ENCODE results near the gene RTEL1. TPM values are rescaled to one million over a fixed set of nuclear protein-coding genes. Genes with fewer than 3 reads are reported as not detected.

Gene RTEL1
- total and polyA plus RNA-seq, 10 donors, result 7.3 to 49.8 (median 40.2) TPM

DNA sequence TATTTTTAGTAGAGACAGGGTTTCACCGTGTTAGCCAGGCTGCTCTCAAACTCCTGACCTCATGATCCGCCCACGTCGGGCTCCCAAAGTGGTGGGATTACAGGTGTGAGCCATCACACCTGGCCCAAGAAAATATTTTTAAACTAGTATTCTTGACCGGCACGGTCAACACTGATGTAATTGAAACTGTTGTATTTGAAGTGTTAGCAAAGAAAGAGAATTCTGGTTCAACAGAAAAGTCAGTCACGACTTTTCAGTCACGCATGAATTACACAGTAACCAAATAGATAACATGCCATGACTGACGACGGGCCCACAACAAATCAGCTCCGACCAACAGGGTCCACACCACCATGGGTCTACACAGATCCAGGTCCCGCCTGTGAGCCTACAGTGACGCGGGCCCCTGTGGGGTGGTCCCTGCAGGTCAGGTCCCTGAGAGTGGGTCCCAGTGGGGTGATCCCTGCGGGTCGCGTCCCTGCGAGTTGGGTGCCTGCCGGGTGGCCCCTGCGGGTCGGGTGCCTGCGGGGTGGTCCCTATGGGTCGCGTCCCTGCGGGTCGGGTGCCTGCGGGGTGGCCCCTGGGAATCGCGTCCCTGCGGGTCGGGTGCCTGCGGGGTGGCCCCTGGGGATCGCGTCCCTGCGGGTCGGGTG, 32.2 kb upstream of the RTEL1 start:
- intact Hi-C loops (cut with DNase I; ENCODE audit: low total_unique reads), result no loop called here
- 14 to 26% (median 21%) methylated on average over 20 to 36 of the region's 36 CpGs for WGBS, 5 donors
- peaks cover 15 to 78% (median 38%) of the 10 kb centered on the region in 6 donors for H3K4me1 ChIP-seq
- peak overlapping the region; percentile 95 to 100 (median 98) for H3K27ac ChIP-seq
- TF ChIP-seq, protein P1, sequence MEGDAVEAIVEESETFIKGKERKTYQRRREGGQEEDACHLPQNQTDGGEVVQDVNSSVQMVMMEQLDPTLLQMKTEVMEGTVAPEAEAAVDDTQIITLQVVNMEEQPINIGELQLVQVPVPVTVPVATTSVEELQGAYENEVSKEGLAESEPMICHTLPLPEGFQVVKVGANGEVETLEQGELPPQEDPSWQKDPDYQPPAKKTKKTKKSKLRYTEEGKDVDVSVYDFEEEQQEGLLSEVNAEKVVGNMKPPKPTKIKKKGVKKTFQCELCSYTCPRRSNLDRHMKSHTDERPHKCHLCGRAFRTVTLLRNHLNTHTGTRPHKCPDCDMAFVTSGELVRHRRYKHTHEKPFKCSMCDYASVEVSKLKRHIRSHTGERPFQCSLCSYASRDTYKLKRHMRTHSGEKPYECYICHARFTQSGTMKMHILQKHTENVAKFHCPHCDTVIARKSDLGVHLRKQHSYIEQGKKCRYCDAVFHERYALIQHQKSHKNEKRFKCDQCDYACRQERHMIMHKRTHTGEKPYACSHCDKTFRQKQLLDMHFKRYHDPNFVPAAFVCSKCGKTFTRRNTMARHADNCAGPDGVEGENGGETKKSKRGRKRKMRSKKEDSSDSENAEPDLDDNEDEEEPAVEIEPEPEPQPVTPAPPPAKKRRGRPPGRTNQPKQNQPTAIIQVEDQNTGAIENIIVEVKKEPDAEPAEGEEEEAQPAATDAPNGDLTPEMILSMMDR (IDR thresholded peaks at IDR 0.05 in 8 of 11, conservative IDR thresholded peaks at IDR 0.05 in 3 of 11), result no peak
- TF ChIP-seq POLR2A (IDR thresholded peaks at IDR 0.05) (no peak), POLR2AphosphoS5 (IDR thresholded peaks at IDR 0.05) (no peak)
- H3K9me3 ChIP-seq, result no peaks in the 10 kb centered on the region
- peak; percentile 91 for DNase-seq
- H3K27me3 ChIP-seq (replicated peaks in 1 of 7), result no peaks in the 10 kb centered on the region
- H3K4me3 ChIP-seq, result peak overlapping the region; percentile 51 to 97 (median 70)
- peaks cover 0 to 4% (median 0%) of the 10 kb centered on the region in 6 donors for H3K36me3 ChIP-seq

DNA sequence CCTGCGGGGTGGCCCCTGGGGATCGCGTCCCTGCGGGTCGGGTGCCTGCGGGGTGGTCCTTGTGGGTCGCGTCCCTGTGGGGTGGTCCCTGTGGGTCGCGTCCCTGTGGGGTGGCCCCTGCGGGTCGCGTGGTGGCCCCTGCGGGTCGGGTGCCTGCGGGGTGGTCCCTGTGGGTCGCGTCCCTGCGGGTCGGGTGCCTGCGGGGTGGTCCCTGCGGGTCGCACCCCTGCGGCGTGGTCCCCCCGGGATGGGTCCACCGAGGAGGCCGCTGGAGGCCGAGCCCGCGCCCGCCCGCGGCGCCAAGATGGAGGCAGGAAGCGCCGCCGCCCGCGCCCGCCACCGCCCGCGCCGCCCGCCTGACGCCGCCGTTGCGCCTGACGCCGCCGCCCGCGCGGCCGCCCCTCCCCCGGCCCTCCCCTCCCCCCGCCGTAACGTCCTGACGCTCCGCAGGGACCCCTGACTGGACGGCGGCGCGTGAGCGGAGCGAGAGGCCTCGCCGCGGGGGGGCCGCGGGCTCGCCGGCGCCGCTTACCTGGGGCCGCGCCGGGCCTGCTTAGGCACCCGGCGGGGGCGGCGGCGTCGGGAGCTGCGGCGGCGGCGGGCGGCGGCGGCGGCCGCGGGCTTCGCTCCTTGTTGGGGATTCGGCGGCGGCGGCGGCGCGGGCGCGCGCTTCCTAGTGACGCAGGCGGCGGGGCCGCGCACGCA, 31.5 kb upstream of the RTEL1 start, which contains the start of gene GMEB2:
GMEB2 (minus strand) TSS at position 678 of the 705 bp plus-strand sequence. CDS start 7,704 bp downstream, outside the sequence.
- intact Hi-C loops (cut with DNase I; ENCODE audit: low total_unique reads), result no loop called here
- Histone ChIP-seq H3K4me3 (peak within 1 kb of the TSS; percentile 56 to 97 (median 85)), H3K36me3 (peaks cover 0 to 4% (median 0%) of the 10 kb centered on the region in 6 donors), H3K27me3 (replicated peaks in 1 of 7) (no peaks in the 10 kb centered on the region), H3K9me3 (no peaks in the 10 kb centered on the region), H3K27ac (peak within 1 kb of the TSS; percentile 95 to 100 (median 98)), H3K4me1 (peaks cover 18 to 82% (median 44%) of the 10 kb centered on the region in 6 donors)
- TF ChIP-seq POLR2AphosphoS5 (IDR thresholded peaks at IDR 0.05) (peak in 2 of 3 donors; percentile 2 to 49), POLR2A (IDR thresholded peaks at IDR 0.05) (no peak)
- 0 to 1% (median 0%) methylated on average over 1 to 114 of the region's 114 CpGs for WGBS, 5 donors
- DNase-seq, result peak; percentile 95

DNA sequence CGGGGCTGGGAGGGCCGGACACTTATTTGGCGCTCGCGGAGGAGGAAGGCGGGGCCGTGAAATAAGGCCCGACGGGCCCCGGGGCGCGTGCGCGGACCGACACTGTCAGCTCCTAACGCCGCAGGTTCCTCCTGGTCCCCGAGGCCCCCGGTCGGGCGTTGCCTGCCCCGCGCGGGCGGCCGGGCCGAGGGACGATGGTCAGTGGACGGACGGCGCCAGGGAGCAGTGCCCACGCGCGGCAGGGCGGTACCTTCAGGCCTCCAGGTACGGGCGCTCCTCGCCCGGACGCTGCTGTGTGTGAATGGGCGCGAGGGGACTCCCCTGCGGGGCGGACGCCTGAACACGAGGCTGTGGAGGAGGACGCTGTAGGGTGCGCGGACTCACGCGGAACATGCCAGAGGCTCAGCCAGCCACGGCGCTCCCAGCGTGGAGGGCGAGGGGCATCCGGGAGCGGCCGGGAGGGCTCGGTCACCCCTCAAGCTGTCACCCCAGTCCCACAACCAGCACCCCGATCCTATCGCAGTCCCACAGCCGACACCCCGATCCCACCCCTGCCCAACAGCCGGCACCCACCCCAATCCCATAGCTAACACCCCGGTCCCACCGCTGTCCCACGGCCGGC, 30.9 kb upstream of the RTEL1 start:
- Histone ChIP-seq H3K27me3 (replicated peaks in 1 of 7) (no peaks in the 10 kb centered on the region), H3K4me1 (peaks cover 18 to 80% (median 46%) of the 10 kb centered on the region in 6 donors), H3K27ac (peak overlapping the region; percentile 71 to 100 (median 98)), H3K4me3 (peak overlapping the region; percentile 49 to 97 (median 85)), H3K9me3 (no peaks in the 10 kb centered on the region), H3K36me3 (peaks cover 0 to 4% (median 0%) of the 10 kb centered on the region in 6 donors)
- TF ChIP-seq, protein P1 (IDR thresholded peaks at IDR 0.05 in 8 of 11, conservative IDR thresholded peaks at IDR 0.05 in 3 of 11), result peak in 1 of 11 experiments; percentile 19
- TF ChIP-seq POLR2AphosphoS5 (IDR thresholded peaks at IDR 0.05) (peak; percentile 95 to 97 (median 95)), POLR2A (IDR thresholded peaks at IDR 0.05) (peak; percentile 9 to 77 (median 53))
- 0 to 5% (median 1%) methylated on average over 18 to 68 of the region's 68 CpGs for WGBS, 5 donors
- peak; percentile 98 for DNase-seq
- intact Hi-C loops (cut with DNase I; ENCODE audit: low total_unique reads), result no loop called here

DNA sequence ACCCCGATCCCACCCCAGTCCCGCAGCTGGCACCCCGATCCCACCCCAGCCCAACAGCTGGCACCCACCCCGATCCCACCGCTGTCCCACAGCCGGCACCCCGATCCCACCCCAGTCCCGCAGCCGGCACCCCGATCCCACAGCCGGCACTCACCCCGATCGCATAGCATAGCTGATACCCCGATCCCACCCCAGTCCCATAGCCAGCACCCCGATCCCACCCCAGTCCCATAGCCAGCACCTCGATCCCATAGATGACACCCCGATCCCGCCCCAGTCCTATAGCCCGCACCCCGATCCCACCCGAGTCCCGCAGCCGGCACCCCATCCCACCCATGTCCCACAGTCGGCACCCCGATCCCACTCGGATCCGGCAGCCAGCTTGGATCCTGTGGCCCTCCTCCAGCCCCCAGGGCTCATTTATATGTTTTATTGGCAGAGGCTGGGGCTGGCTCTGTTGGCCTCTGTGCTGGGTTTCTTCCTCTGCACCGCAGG, 30.3 kb upstream of the RTEL1 start:
- Histone ChIP-seq H3K36me3 (peaks cover 0 to 4% (median 0%) of the 10 kb centered on the region in 6 donors), H3K4me3 (peak overlapping the region; percentile 49 to 97 (median 85)), H3K27me3 (replicated peaks in 1 of 7) (no peaks in the 10 kb centered on the region), H3K27ac (peak overlapping the region in 7 of 8 donors; percentile 97 to 100 (median 98)), H3K9me3 (no peaks in the 10 kb centered on the region), H3K4me1 (peaks cover 18 to 80% (median 51%) of the 10 kb centered on the region in 6 donors)
- intact Hi-C loops (cut with DNase I; ENCODE audit: low total_unique reads), result no loop called here
- peak; percentile 87 for DNase-seq
- TF ChIP-seq, protein P1 (IDR thresholded peaks at IDR 0.05 in 8 of 11, conservative IDR thresholded peaks at IDR 0.05 in 3 of 11), result no peak
- TF ChIP-seq POLR2AphosphoS5 (IDR thresholded peaks at IDR 0.05), result no peak
- no peak for TF ChIP-seq POLR2A (IDR thresholded peaks at IDR 0.05)
- WGBS, 5 donors, result 4 to 21% (median 12%) methylated on average over 24 to 28 of the region's 28 CpGs
